Measurements from ENCODE around the gene ATF2. TPM values are rescaled to one million over a fixed set of nuclear protein-coding genes. Genes with fewer than 3 reads are reported as not detected.

The ATF2 gene
- total and polyA plus RNA-seq, 2 donors (not counting 1 experiment from before 2014, with no cell fraction given), result 23.6 to 66.8 TPM

GRCh38 chr2:175054340-175054739, 113.7 kb downstream of the ATF2 start:
- 80% methylated on average over 1 of the region's 4 CpGs for WGBS (ENCODE audit: insufficient coverage)
- H3K27me3 ChIP-seq (replicated peaks in 1 of 4; ENCODE audit: control extremely low read depth in 1 of 4, control insufficient read depth in 3 of 4, insufficient read depth in 4 of 4, low read length in 3 of 4), result no peaks in the 10 kb centered on the region
- no peaks in the 10 kb centered on the region for H3K4me1 ChIP-seq (ENCODE audit: control insufficient read depth in 2 of 2, insufficient read depth in 2 of 2, low read length in 2 of 2)
- Mint-ChIP-seq H3K4me1 (no peaks in the 10 kb centered on the region), H3K4me3 (no peak overlapping the region), H3K27ac (no peak overlapping the region), H3K9me3 (ENCODE audit: insufficient read depth) (no peaks in the 10 kb centered on the region), H3K27me3 (no peaks in the 10 kb centered on the region)
- CTCF ChIA-PET, result no interaction called here
- no peak for TF ChIP-seq EZH2 (IDR thresholded peaks at IDR 0.05; ENCODE audit: borderline replicate concordance, insufficient read depth, low read depth, low read length, poor library complexity, severe bottlenecking)
- TF ChIP-seq CTCF (IDR thresholded peaks at IDR 0.05), result no peak
- H3K4me2 ChIP-seq (replicated peaks; ENCODE audit: low read depth, low read length, poor library complexity, severe bottlenecking), result no peak overlapping the region
- no peaks in the 10 kb centered on the region for H3K79me2 ChIP-seq (ENCODE audit: control insufficient read depth, insufficient read depth, low read length)
- peaks cover 3 to 7% of the 10 kb centered on the region in 2 experiments for H3K36me3 ChIP-seq (replicated peaks in 1 of 2; ENCODE audit: control extremely low read depth in 1 of 2, control insufficient read depth in 1 of 2, extremely low read depth in 1 of 2, insufficient read depth in 2 of 2, low read length in 1 of 2)
- no peak overlapping the region for H2AFZ ChIP-seq (ENCODE audit: insufficient read depth, low read depth, low read length, poor library complexity, severe bottlenecking)
- H3K27ac ChIP-seq (ENCODE audit: low read length in 2 of 2), result no peak overlapping the region
- intact Hi-C loops (cut with micrococcal nuclease), result no loop called here
- no peaks in the 10 kb centered on the region for H4K20me1 ChIP-seq (ENCODE audit: control insufficient read depth, insufficient read depth, low read length, poor library complexity, severe bottlenecking)
- H3K4me3 ChIP-seq (ENCODE audit: control extremely low read depth in 1 of 5, extremely low read depth in 1 of 5, insufficient read depth in 1 of 5, low read depth in 2 of 5, low read length in 4 of 5), result no peak overlapping the region
- no peak for ATAC-seq (ENCODE audit: low read depth)
- H3K9me3 ChIP-seq (ENCODE audit: control extremely low read depth in 1 of 3, control insufficient read depth in 2 of 3, insufficient read depth in 1 of 3, low read length in 2 of 3), result no peaks in the 10 kb centered on the region
- no peak for DNase-seq
- POLR2A ChIA-PET, result no interaction called here
- H3K9ac ChIP-seq (ENCODE audit: low read length), result no peak overlapping the region

- H3K9ac ChIP-seq (ENCODE audit: low read length), result no peak overlapping the region
- H3K27ac ChIP-seq (ENCODE audit: low read length in 2 of 2), result no peak overlapping the region
- intact Hi-C loops (cut with micrococcal nuclease), result no loop called here
- no peaks in the 10 kb centered on the region for H3K27me3 Mint-ChIP-seq
- no peak overlapping the region for H3K4me3 ChIP-seq (ENCODE audit: control extremely low read depth in 1 of 5, extremely low read depth in 1 of 5, insufficient read depth in 1 of 5, low read depth in 2 of 5, low read length in 4 of 5)
- no peaks in the 10 kb centered on the region for H3K36me3 ChIP-seq (replicated peaks in 1 of 2; ENCODE audit: control extremely low read depth in 1 of 2, control insufficient read depth in 1 of 2, extremely low read depth in 1 of 2, insufficient read depth in 2 of 2, low read length in 1 of 2)
- CTCF ChIA-PET, result interaction anchor here (1.2 to 1.3 kb wide), 2 partner anchors 18 to 351 kb away, joined by 3 read pairs; no protein-coding TSS in a partner anchor
- H2AFZ ChIP-seq (ENCODE audit: insufficient read depth, low read depth, low read length, poor library complexity, severe bottlenecking), result no peak overlapping the region
- H3K79me2 ChIP-seq (ENCODE audit: control insufficient read depth, insufficient read depth, low read length), result no peaks in the 10 kb centered on the region
- no peak for DNase-seq
- no peaks in the 10 kb centered on the region for H3K27me3 ChIP-seq (replicated peaks in 1 of 4; ENCODE audit: control extremely low read depth in 1 of 4, control insufficient read depth in 3 of 4, insufficient read depth in 4 of 4, low read length in 3 of 4)
- H3K4me1 Mint-ChIP-seq, result peaks cover 10% of the 10 kb centered on the region
- POLR2A ChIA-PET, result no interaction called here
- no peak overlapping the region for H3K4me3 Mint-ChIP-seq
- H3K9me3 ChIP-seq (ENCODE audit: control extremely low read depth in 1 of 3, control insufficient read depth in 2 of 3, insufficient read depth in 1 of 3, low read length in 2 of 3), result no peaks in the 10 kb centered on the region
- no peak overlapping the region for H3K27ac Mint-ChIP-seq
- no peak for ATAC-seq (ENCODE audit: low read depth)
- H3K9me3 Mint-ChIP-seq (ENCODE audit: insufficient read depth), result no peaks in the 10 kb centered on the region
- H3K4me2 ChIP-seq (replicated peaks; ENCODE audit: low read depth, low read length, poor library complexity, severe bottlenecking), result no peak overlapping the region
- TF ChIP-seq EZH2 (IDR thresholded peaks at IDR 0.05; ENCODE audit: borderline replicate concordance, insufficient read depth, low read depth, low read length, poor library complexity, severe bottlenecking), result no peak
- no peak for TF ChIP-seq CTCF (IDR thresholded peaks at IDR 0.05)
- H4K20me1 ChIP-seq (ENCODE audit: control insufficient read depth, insufficient read depth, low read length, poor library complexity, severe bottlenecking), result no peaks in the 10 kb centered on the region
- H3K4me1 ChIP-seq (ENCODE audit: control insufficient read depth in 2 of 2, insufficient read depth in 2 of 2, low read length in 2 of 2), result no peaks in the 10 kb centered on the region
Observed at GRCh38 chr2:175049661-175050060, 118.3 kb downstream of the ATF2 start.
